Left lung (tissue), 10 donors: ENCODE data around the gene MIB2. TPM values are rescaled to one million over a fixed set of nuclear protein-coding genes. Genes with fewer than 3 reads are reported as not detected.
"Not testable (repeated sequence)": the region's sequence is repeated elsewhere in the genome, so short reads cannot be mapped to it uniquely, and the experiment has no call there.

Experiments
- ATAC-seq: fragments of 200-7000 bp; cut with Tn5 transposase; one replicate; pipeline ENCODE4 v1.9.1; 2020; ENCODE audit warnings: moderate library complexity
- DNase-seq, 4 donors: peaks; one replicate each; pipeline ENCODE4 v3.0.0-alpha.2; 2013 to 2020
- H3K27ac ChIP-seq, 2 donors: fragments of 200-600 bp; sonication (generic) in 1 of 2; one replicate each; pipeline versions ENCODE4 v1.5.0 to v1.8.0; 2020 to 2021
- H3K27me3 ChIP-seq, 2 donors: fragments of 200-600 bp; sonication (generic) in 1 of 2; one replicate each; pipeline versions ENCODE4 v1.5.0 to v1.8.0; 2020 to 2021
- H3K36me3 ChIP-seq, 2 donors: fragments of 200-600 bp; sonication (generic) in 1 of 2; one replicate each; pipeline versions ENCODE4 v1.5.0 to v1.8.0; 2020 to 2021
- H3K4me1 ChIP-seq, 2 donors: fragments of 200-600 bp; one replicate each; pipeline ENCODE4 v1.8.0; 2021
- H3K4me3 ChIP-seq, 2 donors: fragments of 200-600 bp; sonication (generic) in 1 of 2; one replicate each; pipeline versions ENCODE4 v1.5.0 to v1.8.0; 2020 to 2021; ENCODE audit warnings: mild to moderate bottlenecking in 1 of 2
- H3K9me3 ChIP-seq, 2 donors: fragments of 200-600 bp; sonication (generic) in 1 of 2; one replicate each; pipeline versions ENCODE4 v1.5.0 to v1.8.0; 2020 to 2021
- intact Hi-C, 2 donors: fragments of 100-400 bp; cut with DNase I; formaldehyde crosslinking; loops; one replicate each; pipeline versions ENCODE4 v1.11.2 to v1.14.2; 2022
- polyA plus RNA-seq, 6 donors: library from polyadenylated mRNA; unstranded; fragments of 120-200 nt; gene quantifications; one replicate each; pipeline ENCODE4 v1.2.1, GENCODE V29; 2013; ENCODE audit not compliant: insufficient read length in 6 of 6
- total RNA-seq, 2 donors: library from RNA; stranded (reverse); fragmentation: NEBNext Ultra II Directional; extraction: Animal tissue kit (Norgen Biotek cat#: 25700); gene quantifications; one replicate each; pipeline ENCODE4 v1.2.1, GENCODE V29; 2021
- TF ChIP-seq, protein P1 (sequence below), 2 donors: fragments of 200-600 bp; sonication (generic) in 1 of 2; IDR thresholded peaks; one replicate each; pipeline versions ENCODE4 v1.5.0 to v1.8.0; 2021; ENCODE audit warnings: antibody characterized with exemption in 2 of 2
- donor health status: DM: no; HTN: yes; CAD: no.
- donor health status: DM: no; HTN: no; CAD: no.

MIB2 gene
- total and polyA plus RNA-seq, 8 donors, result 43.2 to 118 (median 61.4) TPM

GRCh38 chr1:1672181-1672965 lies 57.1 kb downstream of the MIB2 start:
- H3K27me3 ChIP-seq, result no peaks in the 10 kb centered on the region
- H3K4me1 ChIP-seq, result no peaks in the 10 kb centered on the region
- ATAC-seq (no peak), DNase-seq (peak in 2 of 4 donors; percentile 11 to 49)
- H3K27ac ChIP-seq, result no peak overlapping the region
- intact Hi-C loops, result no loop called here
- no peaks in the 10 kb centered on the region for H3K9me3 ChIP-seq
- H3K4me3 ChIP-seq, result no peak overlapping the region
- peaks cover 0 to 51% of the 10 kb centered on the region in 2 donors for H3K36me3 ChIP-seq
- TF ChIP-seq, protein P1, sequence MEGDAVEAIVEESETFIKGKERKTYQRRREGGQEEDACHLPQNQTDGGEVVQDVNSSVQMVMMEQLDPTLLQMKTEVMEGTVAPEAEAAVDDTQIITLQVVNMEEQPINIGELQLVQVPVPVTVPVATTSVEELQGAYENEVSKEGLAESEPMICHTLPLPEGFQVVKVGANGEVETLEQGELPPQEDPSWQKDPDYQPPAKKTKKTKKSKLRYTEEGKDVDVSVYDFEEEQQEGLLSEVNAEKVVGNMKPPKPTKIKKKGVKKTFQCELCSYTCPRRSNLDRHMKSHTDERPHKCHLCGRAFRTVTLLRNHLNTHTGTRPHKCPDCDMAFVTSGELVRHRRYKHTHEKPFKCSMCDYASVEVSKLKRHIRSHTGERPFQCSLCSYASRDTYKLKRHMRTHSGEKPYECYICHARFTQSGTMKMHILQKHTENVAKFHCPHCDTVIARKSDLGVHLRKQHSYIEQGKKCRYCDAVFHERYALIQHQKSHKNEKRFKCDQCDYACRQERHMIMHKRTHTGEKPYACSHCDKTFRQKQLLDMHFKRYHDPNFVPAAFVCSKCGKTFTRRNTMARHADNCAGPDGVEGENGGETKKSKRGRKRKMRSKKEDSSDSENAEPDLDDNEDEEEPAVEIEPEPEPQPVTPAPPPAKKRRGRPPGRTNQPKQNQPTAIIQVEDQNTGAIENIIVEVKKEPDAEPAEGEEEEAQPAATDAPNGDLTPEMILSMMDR (IDR thresholded peaks at IDR 0.05), result no peak

- peak in 2 of 4 donors; percentile 25 to 37 for DNase-seq
- intact Hi-C loops, H3K27me3 ChIP-seq, H3K27ac ChIP-seq, H3K9me3 ChIP-seq, ATAC-seq, H3K4me3 ChIP-seq, H3K4me1 ChIP-seq: not testable (repeated sequence)
- H3K36me3 ChIP-seq, result peaks cover 0 to 35% of the 10 kb centered on the region in 2 donors
These were observed 59.5 kb downstream of the MIB2 start for GRCh38 chr1:1674806-1675205.

- H3K4me1 ChIP-seq, H3K27me3 ChIP-seq, H3K9me3 ChIP-seq, intact Hi-C loops, ATAC-seq, H3K27ac ChIP-seq, H3K4me3 ChIP-seq: not testable (repeated sequence)
- H3K36me3 ChIP-seq, result peaks cover 0 to 31% of the 10 kb centered on the region in 2 donors
- peak in 2 of 4 donors; percentile 8 to 22 for DNase-seq
These were observed 59.9 kb downstream of the MIB2 start for GRCh38 chr1:1675218-1675617.

GRCh38 chr1:1676087-1676486 lies 60.8 kb downstream of the MIB2 start:
- intact Hi-C loops, H3K27me3 ChIP-seq, H3K27ac ChIP-seq, H3K4me3 ChIP-seq, H3K9me3 ChIP-seq, ATAC-seq, H3K4me1 ChIP-seq: not testable (repeated sequence)
- H3K36me3 ChIP-seq, result peaks cover 0 to 22% of the 10 kb centered on the region in 2 donors
- peak in 1 of 4 donors; percentile 1 for DNase-seq

DNA sequence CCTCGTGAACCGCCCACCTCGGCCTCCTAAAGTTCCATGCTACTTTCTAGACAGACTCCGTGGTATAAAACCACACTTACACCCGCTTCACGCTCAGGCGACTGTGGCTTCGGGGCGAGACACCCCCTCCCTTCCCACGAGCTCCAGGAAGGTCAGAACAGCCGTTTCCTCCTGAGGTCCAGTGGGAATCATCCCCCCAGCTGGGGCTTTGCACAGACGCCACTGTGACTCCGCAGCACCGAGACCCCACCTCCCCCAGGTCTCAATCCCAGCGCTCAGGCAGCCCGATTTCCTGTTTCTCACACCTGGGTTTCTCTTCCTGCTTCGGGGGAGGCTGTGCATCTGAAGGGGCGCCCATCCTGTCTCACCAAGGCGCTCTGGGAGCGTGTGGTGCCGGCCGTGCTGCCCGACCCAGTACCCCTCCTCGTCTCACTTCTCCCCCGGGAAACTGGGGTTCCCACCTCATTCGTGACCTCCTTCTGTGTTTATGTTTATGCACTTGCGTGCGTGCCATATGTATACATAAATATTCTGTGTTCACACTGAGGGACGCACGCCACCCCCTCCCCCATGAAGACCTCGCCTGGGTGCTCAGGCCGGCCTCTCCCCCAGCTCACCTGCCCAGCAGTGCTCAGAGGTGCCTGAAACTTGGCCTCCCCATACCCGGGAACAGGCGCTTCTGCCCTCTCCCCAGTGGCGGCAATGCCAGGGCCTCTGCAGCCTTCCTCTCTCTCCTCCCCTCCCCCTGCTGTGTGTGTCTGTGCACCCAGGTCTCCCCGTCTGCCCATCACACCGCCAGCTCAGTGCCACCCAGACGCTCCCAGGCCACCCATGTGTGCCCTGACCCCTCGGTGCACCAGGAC lies 62.6 kb downstream of the MIB2 start:
- peaks cover 0 to 9% of the 10 kb centered on the region in 2 donors for H3K4me1 ChIP-seq
- H3K4me3 ChIP-seq, result no peak overlapping the region
- TF ChIP-seq, protein P1 (IDR thresholded peaks at IDR 0.05), result no peak
- no peaks in the 10 kb centered on the region for H3K27me3 ChIP-seq
- no peak for ATAC-seq
- peak in 2 of 4 donors; percentile 28 to 53 for DNase-seq
- intact Hi-C loops, result no loop called here
- peaks cover 0 to 9% of the 10 kb centered on the region in 2 donors for H3K36me3 ChIP-seq
- H3K9me3 ChIP-seq, result no peaks in the 10 kb centered on the region
- H3K27ac ChIP-seq, result no peak overlapping the region

DNA sequence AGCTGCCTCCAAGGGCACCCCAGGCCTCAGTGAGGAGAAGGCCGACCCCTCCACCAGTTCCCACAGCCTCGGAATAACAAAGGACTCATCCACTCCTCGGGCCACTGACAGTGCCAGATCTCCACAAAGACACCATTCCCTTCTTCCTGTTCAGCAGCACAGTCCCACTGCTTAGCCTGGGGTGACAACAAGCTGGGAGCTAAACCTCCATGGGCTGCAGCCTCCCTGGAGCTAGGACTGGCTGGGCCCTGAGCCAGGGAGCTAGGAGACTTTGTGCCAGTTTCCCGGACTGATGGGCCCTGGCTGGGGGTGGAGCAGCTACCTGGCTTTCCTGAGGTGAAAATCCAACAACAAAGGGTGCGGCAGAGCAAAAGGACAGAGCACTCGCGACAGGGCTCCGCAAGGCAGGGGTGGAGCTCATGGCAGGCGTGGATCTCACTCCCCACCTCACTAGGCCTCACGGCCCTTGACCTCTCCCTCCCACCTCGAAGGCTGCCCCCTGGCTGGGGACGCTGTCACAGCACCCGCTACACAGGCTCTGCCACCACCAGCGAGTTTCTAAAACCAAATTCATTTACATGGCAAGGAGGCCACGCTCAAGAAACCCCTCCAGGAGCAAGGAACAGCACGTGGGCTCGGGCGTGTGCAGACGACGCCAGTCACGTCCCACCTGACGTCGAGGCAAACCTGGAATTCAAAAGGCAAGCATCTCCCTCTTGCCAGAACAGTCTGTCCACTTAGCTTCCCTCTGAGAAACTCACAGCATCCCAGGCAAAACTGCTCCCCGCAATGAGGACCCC lies 63.5 kb downstream of the MIB2 start:
- intact Hi-C loops, result no loop called here
- Histone ChIP-seq H3K4me3 (no peak overlapping the region), H3K4me1 (peaks cover 0 to 16% of the 10 kb centered on the region in 2 donors), H3K36me3 (peaks cover 0 to 4% of the 10 kb centered on the region in 2 donors), H3K27ac (no peak overlapping the region), H3K27me3 (no peaks in the 10 kb centered on the region), H3K9me3 (no peaks in the 10 kb centered on the region)
- TF ChIP-seq, protein P1 (IDR thresholded peaks at IDR 0.05), result no peak
- ATAC-seq (peak; percentile 43), DNase-seq (peak in 2 of 4 donors; percentile 32 to 57)

Other genes starting within 250 kb of the MIB2 start
- 100 to 1,000 TPM in 1 of 2 donors, 10 to 100 TPM in 1; 99.3 to 127 TPM for gene AURKAIP1, start 240.3 kb upstream of the MIB2 start, total RNA-seq
- gene AURKAIP1, start 240.3 kb upstream of the MIB2 start, polyA plus RNA-seq, result 10 to 100 TPM; 36.9 to 64.0 (median 48.2) TPM
- gene CCNL2, start 216.2 kb upstream of the MIB2 start, total RNA-seq, result 100 to 1,000 TPM; 142 to 161 TPM
- gene CCNL2, start 216.2 kb upstream of the MIB2 start, polyA plus RNA-seq, result 100 to 1,000 TPM; 250 to 405 (median 339) TPM
- gene MRPL20, start 208.2 kb upstream of the MIB2 start, total RNA-seq, result 100 to 1,000 TPM in 1 of 2 donors, 10 to 100 TPM in 1; 69.5 to 103 TPM
- gene MRPL20, start 208.2 kb upstream of the MIB2 start, polyA plus RNA-seq, result 100 to 1,000 TPM in 3 of 6 donors, 10 to 100 TPM in 3; 90.8 to 145 (median 99.8) TPM
- 10 to 100 TPM; 18.4 to 35.2 TPM for gene ANKRD65, start 194.2 kb upstream of the MIB2 start, total RNA-seq
- 10 to 100 TPM; 25.7 to 41.6 (median 31.7) TPM for gene ANKRD65, start 194.2 kb upstream of the MIB2 start, polyA plus RNA-seq
- gene VWA1, start 179.8 kb upstream of the MIB2 start, total RNA-seq, result 100 to 1,000 TPM; 113 to 147 TPM
- 100 to 1,000 TPM in 1 of 6 donors, 10 to 100 TPM in 5; 50.0 to 104 (median 60.9) TPM for gene VWA1, start 179.8 kb upstream of the MIB2 start, polyA plus RNA-seq
- gene ATAD3C, start 165.8 kb upstream of the MIB2 start, total RNA-seq, result 10 to 100 TPM in 1 of 2 donors, 1 to 10 TPM in 1; 9.9 to 14.9 TPM
- gene ATAD3C, start 165.8 kb upstream of the MIB2 start, polyA plus RNA-seq, result 1 to 10 TPM in 5 of 6 donors, under 1 TPM in 1; 0.88 to 4.5 (median 3.1) TPM
- 10 to 100 TPM; 19.4 to 30.7 TPM for gene ATAD3B, start 143.7 kb upstream of the MIB2 start, total RNA-seq
- 10 to 100 TPM; 14.5 to 24.1 (median 18.3) TPM for gene ATAD3B, start 143.7 kb upstream of the MIB2 start, polyA plus RNA-seq
- gene ATAD3A, start 103.3 kb upstream of the MIB2 start, total RNA-seq, result 10 to 100 TPM; 27.1 to 37.8 TPM
- gene ATAD3A, start 103.3 kb upstream of the MIB2 start, polyA plus RNA-seq, result 10 to 100 TPM; 12.1 to 27.8 (median 17.7) TPM
- 1 to 10 TPM; 2.6 to 3.5 TPM for gene TMEM240, start 74.9 kb upstream of the MIB2 start, total RNA-seq
- 1 to 10 TPM; 3.7 to 6.9 (median 4.6) TPM for gene TMEM240, start 74.9 kb upstream of the MIB2 start, polyA plus RNA-seq
- gene SSU72, start 40.6 kb upstream of the MIB2 start, total RNA-seq, result 100 to 1,000 TPM; 120 to 141 TPM
- gene SSU72, start 40.6 kb upstream of the MIB2 start, polyA plus RNA-seq, result 10 to 100 TPM; 65.2 to 87.9 (median 69.2) TPM
- gene FNDC10, start 15.4 kb upstream of the MIB2 start, total RNA-seq, result 10 to 100 TPM in 1 of 2 donors, 1 to 10 TPM in 1; 7.7 to 12.2 TPM
- 1 to 10 TPM; 1.2 to 2.9 (median 2.1) TPM for gene FNDC10, start 15.4 kb upstream of the MIB2 start, polyA plus RNA-seq
- gene MMP23B, start 16.7 kb downstream of the MIB2 start, total RNA-seq, result 10 to 100 TPM; 43.5 to 56.7 TPM
- gene MMP23B, start 16.7 kb downstream of the MIB2 start, polyA plus RNA-seq, result 10 to 100 TPM; 31.9 to 96.9 (median 58.8) TPM
- gene CDK11B, start 43.5 kb downstream of the MIB2 start, total RNA-seq, result 10 to 100 TPM; 16.3 to 23.2 TPM
- gene CDK11B, start 43.5 kb downstream of the MIB2 start, polyA plus RNA-seq, result 10 to 100 TPM; 39.5 to 46.8 (median 40.8) TPM
- 10 to 100 TPM; 45.7 to 55.4 TPM for gene SLC35E2B, start 77.3 kb downstream of the MIB2 start, total RNA-seq
- 100 to 1,000 TPM in 1 of 6 donors, 10 to 100 TPM in 5; 74.1 to 109 (median 91.3) TPM for gene SLC35E2B, start 77.3 kb downstream of the MIB2 start, polyA plus RNA-seq
- 10 to 100 TPM; 21.1 to 43.2 TPM for gene CDK11A, start 108.9 kb downstream of the MIB2 start, total RNA-seq
- 10 to 100 TPM; 29.3 to 45.7 (median 37.8) TPM for gene CDK11A, start 108.9 kb downstream of the MIB2 start, polyA plus RNA-seq
- 100 to 1,000 TPM in 1 of 2 donors, 10 to 100 TPM in 1; 82.3 to 126 TPM for gene NADK, start 163.0 kb downstream of the MIB2 start, total RNA-seq
- gene NADK, start 163.0 kb downstream of the MIB2 start, polyA plus RNA-seq, result 10 to 100 TPM; 37.2 to 58.2 (median 42.4) TPM